Measurements from ENCODE around the gene STK33.

- no peak for TF ChIP-seq CTCF (conservative IDR thresholded peaks at IDR 0.05 in 1 of 2, IDR thresholded peaks at IDR 0.05 in 1 of 2; ENCODE audit: low read depth in 1 of 2, low read length in 2 of 2)
- TF ChIP-seq EZH2 (IDR thresholded peaks at IDR 0.05; ENCODE audit: low read length, missing control alignments) = no peak
These were observed 241.0 kb downstream of the STK33 start for GRCh38 chr11:8352876-8353505.
